K562 (cell line): Measurements from ENCODE around the gene RIC3. TPM values are rescaled to one million over a fixed set of nuclear protein-coding genes. Genes with fewer than 3 reads are reported as not detected.

ENCODE experiments used
- ATAC-seq: fragments of 200-7000 bp; cut with Tn5 transposase; 3 replicates; pipeline ENCODE4 v1.9.1; 2020; ENCODE audit warnings: moderate library complexity
- BruUV-seq: library from RNA; stranded (reverse); fragments of 400-500 nt; replicated peaks from 2 replicates; lab custom pipeline; 2021; lab: Mats Ljungman, UMichigan
- CTCF ChIA-PET: fragments of 300-600 bp; formaldehyde crosslinking; extraction: SDS; loops from one replicate; lab custom pipeline; 2021; ENCODE audit warnings: low intra/inter-chr PET ratio; lab: Yijun Ruan, JAX
- POLR2A ChIA-PET: fragments of 300-600, 350-650 bp; sonication (Branson Sonifier 250); formaldehyde crosslinking; extraction: SDS; loops from one replicate; lab custom pipeline; 2021; ENCODE audit warnings: antibody characterized with exemption, inconsistent platforms; lab: Yijun Ruan, JAX
- DNase-seq, 4 experiments: peaks; one replicate each; pipeline versions ENCODE4 v3.0.0 to v3.0.0-alpha.2; 2011 to 2018; ENCODE audit warnings: low spot score in 3 of 4, mixed read lengths in 3 of 4; ENCODE audit errors: extremely low read depth in 1 of 4
- FAIRE-seq: peaks from 2 replicates; lab custom pipeline; 2011; peaks lifted over from hg19 to GRCh38; lab: Jason Lieb, UNC
- H2AFZ ChIP-seq: 2 replicates; pipeline ENCODE4 v1.6.0; 2011; ENCODE audit warnings: low read depth, low read length, control low read depth, inconsistent platforms
- H3K27ac ChIP-seq: fragments of 200-600 bp; 3 replicates; pipeline ENCODE4 v1.8.0; 2011; ENCODE audit warnings: low read depth, mild to moderate bottlenecking, control low read depth, inconsistent platforms, low read length, moderate library complexity, mixed read lengths; ENCODE audit errors: extremely low read depth
- H3K27me3 ChIP-seq, 2 experiments: fragments of 300-600 bp in 1 of 2; 2 replicates in 1 of 2; 3 replicates in 1 of 2; pipeline versions ENCODE4 v1.6.0 to v1.8.0; 2011; ENCODE audit warnings: inconsistent platforms in 2 of 2, low read length in 2 of 2, mild to moderate bottlenecking in 1 of 2, mixed read lengths in 1 of 2, moderate library complexity in 1 of 2; ENCODE audit not compliant: control insufficient read depth in 2 of 2, insufficient read depth in 2 of 2
- H3K36me3 ChIP-seq: fragments of 300-600 bp; 3 replicates; pipeline ENCODE4 v1.8.0; 2011; ENCODE audit warnings: mild to moderate bottlenecking, low read length, inconsistent platforms; ENCODE audit not compliant: control insufficient read depth, insufficient read depth
- H3K4me1 ChIP-seq, 2 experiments: fragments of 200-600 bp in 1 of 2; replicated peaks in 1 of 2; 2 replicates in 1 of 2; 3 replicates in 1 of 2; pipeline versions ENCODE4 v1.5.1 to v1.8.0; 2011; ENCODE audit warnings: inconsistent platforms in 2 of 2, low read length in 2 of 2, mild to moderate bottlenecking in 1 of 2, mixed read lengths in 1 of 2, moderate library complexity in 1 of 2; ENCODE audit not compliant: control insufficient read depth in 2 of 2, insufficient read depth in 2 of 2
- H3K4me2 ChIP-seq: 2 replicates; pipeline ENCODE4 v1.6.1; 2011; ENCODE audit warnings: low read length, control low read depth, inconsistent platforms, mixed read lengths; ENCODE audit not compliant: insufficient read depth
- H3K4me3 ChIP-seq: fragments of 200-600 bp; sonication (generic), shearing (Covaris generic); 2 replicates; pipeline ENCODE4 v1.5.1; 2016; ENCODE audit warnings: control low read depth, inconsistent platforms
- H3K79me2 ChIP-seq: fragments of 200-600 bp; 3 replicates; pipeline ENCODE4 v1.8.0; 2011; ENCODE audit warnings: low read length, inconsistent platforms; ENCODE audit not compliant: control insufficient read depth, insufficient read depth
- H3K9ac ChIP-seq, 2 experiments: 2 replicates each; pipeline versions ENCODE4 v1.6.0 to v1.6.1; 2011; ENCODE audit warnings: low read depth in 2 of 2, low read length in 2 of 2, control low read depth in 1 of 2, inconsistent platforms in 1 of 2, mild to moderate bottlenecking in 1 of 2, mixed read lengths in 1 of 2; ENCODE audit not compliant: insufficient read depth in 1 of 2
- H3K9me1 ChIP-seq: one replicate; pipeline ENCODE4 v1.6.0; 2011; ENCODE audit warnings: inconsistent platforms, mild to moderate bottlenecking, low read length, moderate library complexity; ENCODE audit not compliant: control insufficient read depth, insufficient read depth
- H3K9me3 ChIP-seq: replicated peaks from 2 replicates; pipeline ENCODE4 v1.5.1; 2011; ENCODE audit warnings: low read depth, low read length, inconsistent platforms; ENCODE audit not compliant: control insufficient read depth, insufficient read depth
- H4K20me1 ChIP-seq: replicated peaks from 2 replicates; pipeline ENCODE4 v1.6.1; 2011; ENCODE audit warnings: low read length, inconsistent platforms, mixed read lengths; ENCODE audit not compliant: control insufficient read depth, insufficient read depth
- CBFB ChIP-seq: sonication (generic); formaldehyde crosslinking; IDR thresholded peaks from 2 replicates; pipeline ENCODE4 v1.4.0; 2020; ENCODE audit warnings: mild to moderate bottlenecking, missing genetic modification reagents
- MXI1 ChIP-seq: IDR thresholded peaks from 2 replicates; pipeline ENCODE4 v1.6.1; 2011; ENCODE audit warnings: low read depth, mild to moderate bottlenecking, improper control_type of control experiment, low read length
- NBN ChIP-seq: fragments of 450-650 bp; IDR thresholded peaks from 2 replicates; pipeline ENCODE4 v1.6.1; 2016; ENCODE audit warnings: low read depth, mild to moderate bottlenecking
- NCOA4 ChIP-seq: fragments of 450-650 bp; IDR thresholded peaks from 2 replicates; pipeline ENCODE4 v1.6.1; 2018; ENCODE audit warnings: mild to moderate bottlenecking; ENCODE audit not compliant: partially characterized antibody
- NFIC ChIP-seq: fragments of 450-650 bp; IDR thresholded peaks from 2 replicates; pipeline ENCODE4 v1.6.1; 2017; ENCODE audit warnings: mild to moderate bottlenecking, inconsistent platforms
- PRMT5 ChIP-seq: sonication (generic); formaldehyde crosslinking; IDR thresholded peaks from 2 replicates; pipeline ENCODE4 v1.5.0; 2020; ENCODE audit warnings: missing genetic modification reagents
- SIRT6 ChIP-seq: IDR thresholded peaks from one replicate; pipeline ENCODE4 v1.6.1; 2012; ENCODE audit warnings: low read depth, mild to moderate bottlenecking, control low read depth, inconsistent platforms, low read length, moderate library complexity
- TAF1 ChIP-seq: IDR thresholded peaks from 2 replicates; pipeline ENCODE4 v1.6.1; 2011; ENCODE audit warnings: mild to moderate bottlenecking, low read length, moderate library complexity; ENCODE audit not compliant: insufficient read depth, control insufficient read depth, severe bottlenecking; ENCODE audit errors: extremely low read depth
- TCF7L2 ChIP-seq: fragments of 150-350 bp; IDR thresholded peaks from 2 replicates; pipeline ENCODE4 v1.6.1; 2016; ENCODE audit warnings: low read depth, mild to moderate bottlenecking, low read length, moderate library complexity
- ZFX ChIP-seq: sonication (generic); formaldehyde crosslinking; IDR thresholded peaks from 2 replicates; pipeline ENCODE4 v1.8.0; 2022; ENCODE audit warnings: mild to moderate bottlenecking, missing genetic modification reagents, moderate library complexity
- ZKSCAN3 ChIP-seq: fragments of 250-450 bp; sonication (Bioruptor Pico); IDR thresholded peaks from 2 replicates; pipeline ENCODE4 v1.4.0; 2020
- ZNF24 ChIP-seq: fragments of 450-650 bp; IDR thresholded peaks from 2 replicates; pipeline ENCODE4 v1.6.1; 2016
- ZNF347 ChIP-seq: fragments of 450-650 bp; formaldehyde crosslinking; IDR thresholded peaks from 2 replicates; pipeline ENCODE4 v1.4.0; 2020; ENCODE audit warnings: low read depth, mild to moderate bottlenecking, moderate library complexity
- ZNF507 ChIP-seq: conservative IDR thresholded peaks from 2 replicates; pipeline ENCODE4 v1.6.1; 2017; ENCODE audit warnings: missing genetic modification characterization, missing compliant biosample characterization
- WGBS: fragments of 100-300 bp; shearing (Covaris generic); methylation state at CpG from one replicate; pipeline ENCODE4 v1.1.6; 2016; ENCODE audit warnings: low coverage, mixed read lengths; ENCODE audit not compliant: insufficient coverage; ENCODE audit errors: missing lambda C conversion rate; 5-methylcytosine and 5-hydroxymethylcytosine counted together
- in situ Hi-C: fragments of 300-500 bp; cut with MboI; formaldehyde crosslinking; loops from 4 replicates; pipeline ENCODE4 v1.15.0; 2018; ENCODE audit warnings: inconsistent platforms, mixed read lengths
- intact Hi-C: fragments of 100-400 bp; cut with micrococcal nuclease; formaldehyde crosslinking; loops from 2 replicates; pipeline ENCODE4 v1.14.2; 2022
- polyA plus RNA-seq, 8 experiments: library from polyadenylated mRNA; depleted of rRNA in 4 of 8; stranded (reverse) in 5 of 8; unstranded in 3 of 8; fragments of >200 nt; fragmentation: Nextera tagmentation in 2 of 8; fragmentation: Illumina TruSeq in 1 of 8; extraction: Ambion mirVana in 2 of 8; extraction: Trizol in 1 of 8; gene quantifications; 2 replicates each; pipeline versions ENCODE4 v1.2.1 to v1.2.3, GENCODE V29; 2011 to 2014; ENCODE audit warnings: inconsistent platforms in 1 of 8, missing spikeins in 1 of 8
- total RNA-seq, 7 experiments: library from RNA; depleted of rRNA in 6 of 7; stranded (reverse); fragments of >200 nt in 6 of 7; fragmentation: Illumina TruSeq in 2 of 7; extraction: Trizol in 2 of 7; gene quantifications; 2 replicates each; pipeline versions ENCODE4 v1.2.1 to v1.2.3, GENCODE V29; 2011 to 2021; ENCODE audit warnings: low replicate concordance in 1 of 7

Gene RIC3
- total and polyA plus RNA-seq, 9 of the 15 experiments (the other 6 are each of a cell fraction or from before 2014, with no cell fraction given) = 0.03 to 0.16 (median 0.05) TPM; not detected in 4

- H2AFZ ChIP-seq = no peak overlapping the region
- ChIA-PET CTCF (no interaction called here), POLR2A (no interaction called here)
- 0 out of 5 replicates have a peak, but pooled peaks cover 0 to 3% of the 10 kb centered on the region in 2 experiments for H3K27me3 ChIP-seq
- H3K36me3 ChIP-seq = no peaks in the 10 kb centered on the region
- FAIRE-seq (no peak), ATAC-seq (no peak), DNase-seq (no peak)
- H3K9ac ChIP-seq = no peak overlapping the region
- no peak overlapping the region for H3K4me2 ChIP-seq
- H4K20me1 ChIP-seq = no peaks in the 10 kb centered on the region
- H3K79me2 ChIP-seq = no peaks in the 10 kb centered on the region
- intact Hi-C loops (no loop called here), in situ Hi-C loops (no loop called here)
- H3K4me1 ChIP-seq = no peaks in the 10 kb centered on the region
- WGBS = 0% methylated on average over 5 of the region's 5 CpGs
- no peak overlapping the region for H3K27ac ChIP-seq
- H3K9me1 ChIP-seq = no peaks in the 10 kb centered on the region
- H3K9me3 ChIP-seq = no peaks in the 10 kb centered on the region
- TF ChIP-seq CBFB (CRISPR knock-in tag) (no peak), ZNF347 (CRISPR knock-in tag) (no peak), SIRT6 (no peak), ZNF507 (tag) (no peak), NBN (no peak), ZFX (CRISPR knock-in tag) (no peak), NCOA4 (no peak)
- no peak overlapping the region for H3K4me3 ChIP-seq
- no TSS peak for BruUV-seq
Observed at GRCh38 chr11:8183111-8183510, 14.3 kb upstream of the RIC3 start.

GRCh38 chr11:8180469-8180868, 11.6 kb upstream of the RIC3 start:
- CTCF ChIA-PET = no interaction called here
- no peak overlapping the region for H3K4me3 ChIP-seq
- BruUV-seq = no TSS peak
- no peak for FAIRE-seq
- no peaks in the 10 kb centered on the region for H3K4me1 ChIP-seq
- no peaks in the 10 kb centered on the region for H3K79me2 ChIP-seq
- no peak overlapping the region for H3K9ac ChIP-seq
- no peaks in the 10 kb centered on the region for H3K36me3 ChIP-seq
- no peaks in the 10 kb centered on the region for H4K20me1 ChIP-seq
- intact Hi-C loops (no loop called here), in situ Hi-C loops (no loop called here)
- H3K4me2 ChIP-seq = no peak overlapping the region
- POLR2A ChIA-PET = no interaction called here
- no peak for ATAC-seq
- no peak overlapping the region for H2AFZ ChIP-seq
- H3K27ac ChIP-seq = no peak overlapping the region
- peaks cover 0 to 8% of the 10 kb centered on the region in 2 experiments; a peak in 2 of 5 replicates for H3K27me3 ChIP-seq
- DNase-seq = no peak
- WGBS = 0% methylated on average over 4 of the region's 4 CpGs
- no peaks in the 10 kb centered on the region for H3K9me3 ChIP-seq
- TF ChIP-seq PRMT5 (CRISPR knock-in tag) (no peak), MXI1 (no peak), NFIC (no peak), ZKSCAN3 (no peak), ZNF24 (0 out of 2 replicates have a peak, but pooled peaks have one; percentile 10), TCF7L2 (no peak), TAF1 (no peak)
- H3K9me1 ChIP-seq = no peaks in the 10 kb centered on the region
